K562 (cell line): ENCODE data around the gene RCOR1. TPM values are rescaled to one million over a fixed set of nuclear protein-coding genes. Genes with fewer than 3 reads are reported as not detected.
A peak's percentile ranks its signal among the peaks of the same experiment; 100 is the strongest.

Source experiments
- ATAC-seq: fragments of 200-7000 bp; cut with Tn5 transposase; 3 replicates; pipeline ENCODE4 v1.9.1; 2020; ENCODE audit warnings: moderate library complexity
- BruUV-seq: library from RNA; stranded (reverse); fragments of 400-500 nt; replicated peaks from 2 replicates; lab custom pipeline; 2021; lab: Mats Ljungman, UMichigan
- CTCF ChIA-PET: fragments of 300-600 bp; formaldehyde crosslinking; extraction: SDS; loops from one replicate; lab custom pipeline; 2021; ENCODE audit warnings: low intra/inter-chr PET ratio; lab: Yijun Ruan, JAX
- POLR2A ChIA-PET: fragments of 300-600, 350-650 bp; sonication (Branson Sonifier 250); formaldehyde crosslinking; extraction: SDS; loops from one replicate; lab custom pipeline; 2021; ENCODE audit warnings: antibody characterized with exemption, inconsistent platforms; lab: Yijun Ruan, JAX
- DNase-seq, 4 experiments: peaks; one replicate each; pipeline versions ENCODE4 v3.0.0 to v3.0.0-alpha.2; 2011 to 2018; ENCODE audit warnings: low spot score in 3 of 4, mixed read lengths in 3 of 4; ENCODE audit errors: extremely low read depth in 1 of 4
- FAIRE-seq: peaks from 2 replicates; lab custom pipeline; 2011; peaks lifted over from hg19 to GRCh38; lab: Jason Lieb, UNC
- H2AFZ ChIP-seq: 2 replicates; pipeline ENCODE4 v1.6.0; 2011; ENCODE audit warnings: low read depth, low read length, control low read depth, inconsistent platforms
- H3K27ac ChIP-seq: fragments of 200-600 bp; 3 replicates; pipeline ENCODE4 v1.8.0; 2011; ENCODE audit warnings: low read depth, mild to moderate bottlenecking, control low read depth, inconsistent platforms, low read length, moderate library complexity, mixed read lengths; ENCODE audit errors: extremely low read depth
- H3K27me3 ChIP-seq, 2 experiments: fragments of 300-600 bp in 1 of 2; 2 replicates in 1 of 2; 3 replicates in 1 of 2; pipeline versions ENCODE4 v1.6.0 to v1.8.0; 2011; ENCODE audit warnings: inconsistent platforms in 2 of 2, low read length in 2 of 2, mild to moderate bottlenecking in 1 of 2, mixed read lengths in 1 of 2, moderate library complexity in 1 of 2; ENCODE audit not compliant: control insufficient read depth in 2 of 2, insufficient read depth in 2 of 2
- H3K36me3 ChIP-seq: fragments of 300-600 bp; 3 replicates; pipeline ENCODE4 v1.8.0; 2011; ENCODE audit warnings: mild to moderate bottlenecking, low read length, inconsistent platforms; ENCODE audit not compliant: control insufficient read depth, insufficient read depth
- H3K4me1 ChIP-seq, 2 experiments: fragments of 200-600 bp in 1 of 2; replicated peaks in 1 of 2; 2 replicates in 1 of 2; 3 replicates in 1 of 2; pipeline versions ENCODE4 v1.5.1 to v1.8.0; 2011; ENCODE audit warnings: inconsistent platforms in 2 of 2, low read length in 2 of 2, mild to moderate bottlenecking in 1 of 2, mixed read lengths in 1 of 2, moderate library complexity in 1 of 2; ENCODE audit not compliant: control insufficient read depth in 2 of 2, insufficient read depth in 2 of 2
- H3K4me2 ChIP-seq: 2 replicates; pipeline ENCODE4 v1.6.1; 2011; ENCODE audit warnings: low read length, control low read depth, inconsistent platforms, mixed read lengths; ENCODE audit not compliant: insufficient read depth
- H3K4me3 ChIP-seq: fragments of 200-600 bp; sonication (generic), shearing (Covaris generic); 2 replicates; pipeline ENCODE4 v1.5.1; 2016; ENCODE audit warnings: control low read depth, inconsistent platforms
- H3K79me2 ChIP-seq: fragments of 200-600 bp; 3 replicates; pipeline ENCODE4 v1.8.0; 2011; ENCODE audit warnings: low read length, inconsistent platforms; ENCODE audit not compliant: control insufficient read depth, insufficient read depth
- H3K9ac ChIP-seq, 2 experiments: 2 replicates each; pipeline versions ENCODE4 v1.6.0 to v1.6.1; 2011; ENCODE audit warnings: low read depth in 2 of 2, low read length in 2 of 2, control low read depth in 1 of 2, inconsistent platforms in 1 of 2, mild to moderate bottlenecking in 1 of 2, mixed read lengths in 1 of 2; ENCODE audit not compliant: insufficient read depth in 1 of 2
- H3K9me1 ChIP-seq: one replicate; pipeline ENCODE4 v1.6.0; 2011; ENCODE audit warnings: inconsistent platforms, mild to moderate bottlenecking, low read length, moderate library complexity; ENCODE audit not compliant: control insufficient read depth, insufficient read depth
- H3K9me3 ChIP-seq: replicated peaks from 2 replicates; pipeline ENCODE4 v1.5.1; 2011; ENCODE audit warnings: low read depth, low read length, inconsistent platforms; ENCODE audit not compliant: control insufficient read depth, insufficient read depth
- H4K20me1 ChIP-seq: replicated peaks from 2 replicates; pipeline ENCODE4 v1.6.1; 2011; ENCODE audit warnings: low read length, inconsistent platforms, mixed read lengths; ENCODE audit not compliant: control insufficient read depth, insufficient read depth
- CTBP1 ChIP-seq: fragments of 450-650 bp; IDR thresholded peaks from 2 replicates; pipeline ENCODE4 v1.6.1; 2016; ENCODE audit warnings: borderline replicate concordance
- MIER1 ChIP-seq: fragments of 450-650 bp; IDR thresholded peaks from 2 replicates; pipeline ENCODE4 v1.6.1; 2016; ENCODE audit warnings: antibody characterized with exemption, mild to moderate bottlenecking, low read depth
- NCOA6 ChIP-seq: fragments of 450-650 bp; IDR thresholded peaks from 2 replicates; pipeline ENCODE4 v1.6.1; 2017; ENCODE audit warnings: mild to moderate bottlenecking
- ZNF780A ChIP-seq: fragments of 250-450 bp; sonication (Bioruptor Pico); IDR thresholded peaks from 2 replicates; pipeline ENCODE4 v1.5.0; 2021; ENCODE audit warnings: mild to moderate bottlenecking
- WGBS: fragments of 100-300 bp; shearing (Covaris generic); methylation state at CpG from one replicate; pipeline ENCODE4 v1.1.6; 2016; ENCODE audit warnings: low coverage, mixed read lengths; ENCODE audit not compliant: insufficient coverage; ENCODE audit errors: missing lambda C conversion rate; 5-methylcytosine and 5-hydroxymethylcytosine counted together
- in situ Hi-C: fragments of 300-500 bp; cut with MboI; formaldehyde crosslinking; loops from 4 replicates; pipeline ENCODE4 v1.15.0; 2018; ENCODE audit warnings: inconsistent platforms, mixed read lengths
- intact Hi-C: fragments of 100-400 bp; cut with micrococcal nuclease; formaldehyde crosslinking; loops from 2 replicates; pipeline ENCODE4 v1.14.2; 2022
- polyA plus RNA-seq, 8 experiments: library from polyadenylated mRNA; depleted of rRNA in 4 of 8; stranded (reverse) in 5 of 8; unstranded in 3 of 8; fragments of >200 nt; fragmentation: Nextera tagmentation in 2 of 8; fragmentation: Illumina TruSeq in 1 of 8; extraction: Ambion mirVana in 2 of 8; extraction: Trizol in 1 of 8; gene quantifications; 2 replicates each; pipeline versions ENCODE4 v1.2.1 to v1.2.3, GENCODE V29; 2011 to 2014; ENCODE audit warnings: inconsistent platforms in 1 of 8, missing spikeins in 1 of 8
- total RNA-seq, 7 experiments: library from RNA; depleted of rRNA in 6 of 7; stranded (reverse); fragments of >200 nt in 6 of 7; fragmentation: Illumina TruSeq in 2 of 7; extraction: Trizol in 2 of 7; gene quantifications; 2 replicates each; pipeline versions ENCODE4 v1.2.1 to v1.2.3, GENCODE V29; 2011 to 2021; ENCODE audit warnings: low replicate concordance in 1 of 7

RCOR1 gene
- total and polyA plus RNA-seq, 9 of the 15 experiments (the other 6 are each of a cell fraction or from before 2014, with no cell fraction given), result 8.5 to 47.9 (median 20.9) TPM

DNA sequence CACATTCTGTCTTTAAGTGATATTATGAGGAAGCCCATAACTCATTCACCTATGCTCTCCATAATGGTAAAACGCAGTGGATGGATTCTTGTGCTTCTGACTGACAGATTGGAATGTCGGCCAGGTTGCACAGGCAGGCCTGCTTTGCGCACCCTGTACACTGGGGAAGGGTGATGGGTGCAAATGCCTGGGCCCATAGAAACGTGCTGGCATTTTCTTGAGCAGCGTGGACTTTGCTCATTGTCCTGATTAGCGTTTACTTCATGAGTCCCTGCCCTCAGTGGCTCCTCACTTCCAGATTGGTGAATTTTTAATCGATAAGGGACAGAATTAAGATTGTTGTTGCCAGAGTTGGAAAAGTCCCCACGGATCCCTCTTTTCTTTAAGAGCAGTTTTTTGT lies 103.9 kb downstream of the RCOR1 start:
- DNase-seq (no peak), FAIRE-seq (no peak), ATAC-seq (no peak)
- H3K79me2 ChIP-seq, result peaks cover 90% of the 10 kb centered on the region
- no peaks in the 10 kb centered on the region for H3K27me3 ChIP-seq
- CTCF ChIA-PET, result no interaction called here
- H3K9me3 ChIP-seq, result no peaks in the 10 kb centered on the region; the same call in 1 of the 2 replicates
- in situ Hi-C loops, result no loop called here
- H4K20me1 ChIP-seq, result peaks cover 12% of the 10 kb centered on the region; the same call in 1 of the 2 replicates
- intact Hi-C loops, result loop anchor here (10.0 kb wide), 1 partner anchor 172 kb away; no protein-coding TSS in a partner anchor
- no peak overlapping the region for H2AFZ ChIP-seq
- no peak for TF ChIP-seq ZNF780A (CRISPR knock-in tag)
- 69% methylated on average over 8 of the region's 8 CpGs for WGBS
- H3K27ac ChIP-seq, result no peak overlapping the region
- 0 out of 4 replicates have a peak overlapping the region, but pooled peaks of 1 of the 2 experiments have one; percentile 28 for H3K9ac ChIP-seq
- H3K9me1 ChIP-seq, result peaks cover 2% of the 10 kb centered on the region
- BruUV-seq, result no TSS peak
- POLR2A ChIA-PET, result interaction anchor here (0.7 to 1.0 kb wide), 3 partner anchors 9 to 388 kb away, joined by 3 read pairs; no protein-coding TSS in a partner anchor
- peaks cover 20% of the 10 kb centered on the region; the same call in 2 of the 3 replicates for H3K36me3 ChIP-seq
- H3K4me3 ChIP-seq, result no peak overlapping the region
- H3K4me1 ChIP-seq, result peaks cover 5 to 16% of the 10 kb centered on the region in 2 experiments; a peak in 3 of 5 replicates
- no peak overlapping the region for H3K4me2 ChIP-seq

- Histone ChIP-seq H3K4me2 (no peak overlapping the region), H3K27me3 (no peaks in the 10 kb centered on the region), H3K4me1 (peaks cover 5 to 16% of the 10 kb centered on the region in 2 experiments; a peak in 3 of 5 replicates), H3K9me3 (no peaks in the 10 kb centered on the region; the same call in 1 of the 2 replicates), H3K36me3 (peaks cover 26% of the 10 kb centered on the region; the same call in 2 of the 3 replicates), H3K79me2 (peaks cover 83% of the 10 kb centered on the region), H3K4me3 (no peak overlapping the region), H3K9ac (no peak overlapping the region), H3K9me1 (peaks cover 2% of the 10 kb centered on the region), H3K27ac (0 out of 3 replicates have a peak overlapping the region, but pooled peaks have one; percentile 19), H2AFZ (no peak overlapping the region), H4K20me1 (peaks cover 12% of the 10 kb centered on the region; the same call in 1 of the 2 replicates)
- intact Hi-C loops (loop anchor here (10.0 kb wide), 1 partner anchor 172 kb away; no protein-coding TSS in a partner anchor), in situ Hi-C loops (no loop called here)
- no TSS peak for BruUV-seq
- FAIRE-seq (no peak), DNase-seq (no peak), ATAC-seq (no peak)
- WGBS, result 19% methylated on average over 3 of the region's 3 CpGs
- TF ChIP-seq CTBP1 (no peak), NCOA6 (no peak), MIER1 (no peak)
- CTCF ChIA-PET, result no interaction called here
- POLR2A ChIA-PET, result interaction anchor here (0.7 kb wide), 2 partner anchors 8 to 388 kb away, joined by 3 read pairs; no protein-coding TSS in a partner anchor
Measured at GRCh38 chr14:102696856-102697495, 104.5 kb downstream of the RCOR1 start.
